AG08396 (cell line): ENCODE data around the gene CAMKMT.

Experiments
- DNase-seq: peaks from one replicate; pipeline ENCODE4 v3.0.0; 2012; ENCODE audit warnings: low spot score, mixed read lengths

The CAMKMT gene

GRCh38 chr2:44772131-44772530 lies 410.4 kb downstream of the CAMKMT start:
- DNase-seq = no peak

GRCh38 chr2:44772669-44773378 lies 411.1 kb downstream of the CAMKMT start:
- DNase-seq = no peak

- no peak for DNase-seq
These were observed 413.2 kb downstream of the CAMKMT start for GRCh38 chr2:44774826-44775492.

- DNase-seq = no peak
These were observed 415.3 kb downstream of the CAMKMT start for GRCh38 chr2:44777036-44777435.

- no peak for DNase-seq
These were observed 415.8 kb downstream of the CAMKMT start for GRCh38 chr2:44777537-44777936.

- DNase-seq = no peak
These were observed 416.5 kb downstream of the CAMKMT start for GRCh38 chr2:44778221-44778654.

GRCh38 chr2:44778671-44779476 lies 417.1 kb downstream of the CAMKMT start:
- DNase-seq = no peak

- DNase-seq = no peak
These were observed 418.0 kb downstream of the CAMKMT start for GRCh38 chr2:44779793-44780192.

- no peak for DNase-seq
These were observed 418.7 kb downstream of the CAMKMT start for GRCh38 chr2:44780406-44780805.

- no peak for DNase-seq
These were observed 423.7 kb downstream of the CAMKMT start for GRCh38 chr2:44785433-44785832.

GRCh38 chr2:44786045-44786816 lies 424.5 kb downstream of the CAMKMT start:
- DNase-seq = no peak

- DNase-seq = no peak
These were observed 425.1 kb downstream of the CAMKMT start for GRCh38 chr2:44786817-44787214.

- no peak for DNase-seq
These were observed 425.9 kb downstream of the CAMKMT start for GRCh38 chr2:44787663-44788062.

- DNase-seq = no peak
These were observed 427.7 kb downstream of the CAMKMT start for GRCh38 chr2:44789446-44789845.

GRCh38 chr2:44789971-44790721 lies 428.4 kb downstream of the CAMKMT start:
- no peak for DNase-seq

GRCh38 chr2:44793322-44793870 lies 431.6 kb downstream of the CAMKMT start:
- no peak for DNase-seq

GRCh38 chr2:44796771-44797170 lies 435.0 kb downstream of the CAMKMT start:
- no peak for DNase-seq

- no peak for DNase-seq
These were observed 436.5 kb downstream of the CAMKMT start for GRCh38 chr2:44798139-44798659.

- no peak for DNase-seq
These were observed 437.4 kb downstream of the CAMKMT start for GRCh38 chr2:44799105-44799504.

GRCh38 chr2:44799754-44800153 lies 438.0 kb downstream of the CAMKMT start:
- DNase-seq = no peak
